ENCODE data around the gene BPI. TPM values are rescaled to one million over a fixed set of nuclear protein-coding genes. Genes with fewer than 3 reads are reported as not detected.
A peak's percentile ranks its signal among the peaks of the same experiment; 100 is the strongest.
"Not testable (repeated sequence)": the region's sequence is repeated elsewhere in the genome, so short reads cannot be mapped to it uniquely, and the experiment has no call there.

Gene BPI
- total RNA-seq, 2 donors from 2014 or later, result not detected

- Mint-ChIP-seq H3K27me3 (peaks cover 25% of the 10 kb centered on the region), H3K36me3 (ENCODE audit: low read depth) (no peaks in the 10 kb centered on the region), H3K9me3 (no peaks in the 10 kb centered on the region), H3K27ac (no peak overlapping the region), H3K4me1 (no peaks in the 10 kb centered on the region), H3K4me3 (no peak overlapping the region)
- no peak for ATAC-seq (replicated peaks)
Observed at GRCh38 chr20:38270869-38271605, 32.9 kb upstream of the BPI start.

GRCh38 chr20:38271608-38272120 is 32.3 kb upstream of the BPI start:
- Mint-ChIP-seq H3K27me3 (peaks cover 25% of the 10 kb centered on the region), H3K4me3 (no peak overlapping the region), H3K36me3 (ENCODE audit: low read depth) (no peaks in the 10 kb centered on the region), H3K4me1 (no peaks in the 10 kb centered on the region), H3K27ac (no peak overlapping the region), H3K9me3 (no peaks in the 10 kb centered on the region)
- ATAC-seq (replicated peaks), result no peak

GRCh38 chr20:38272398-38272797 is 31.6 kb upstream of the BPI start:
- H3K9me3 Mint-ChIP-seq, result no peaks in the 10 kb centered on the region
- peaks cover 23% of the 10 kb centered on the region for H3K27me3 Mint-ChIP-seq
- no peak overlapping the region for H3K27ac Mint-ChIP-seq
- ATAC-seq (replicated peaks), result no peak
- no peaks in the 10 kb centered on the region for H3K36me3 Mint-ChIP-seq (ENCODE audit: low read depth)
- H3K4me1 Mint-ChIP-seq, result no peaks in the 10 kb centered on the region
- no peak overlapping the region for H3K4me3 Mint-ChIP-seq

GRCh38 chr20:38272961-38273360 is 31.0 kb upstream of the BPI start:
- Mint-ChIP-seq H3K27ac (no peak overlapping the region), H3K27me3 (peaks cover 21% of the 10 kb centered on the region), H3K9me3 (no peaks in the 10 kb centered on the region), H3K4me1 (no peaks in the 10 kb centered on the region), H3K36me3 (ENCODE audit: low read depth) (no peaks in the 10 kb centered on the region), H3K4me3 (no peak overlapping the region)
- no peak for ATAC-seq (replicated peaks)

GRCh38 chr20:38275815-38276550 is 28.0 kb upstream of the BPI start:
- H3K27me3 Mint-ChIP-seq, result peaks cover 11% of the 10 kb centered on the region
- no peak overlapping the region for H3K27ac Mint-ChIP-seq
- no peak overlapping the region for H3K4me3 Mint-ChIP-seq
- no peaks in the 10 kb centered on the region for H3K9me3 Mint-ChIP-seq
- peak; percentile 38 for ATAC-seq (replicated peaks)
- no peaks in the 10 kb centered on the region for H3K36me3 Mint-ChIP-seq (ENCODE audit: low read depth)
- no peaks in the 10 kb centered on the region for H3K4me1 Mint-ChIP-seq

GRCh38 chr20:38277285-38277684 is 26.7 kb upstream of the BPI start:
- Mint-ChIP-seq H3K9me3 (no peaks in the 10 kb centered on the region), H3K4me1 (no peaks in the 10 kb centered on the region), H3K27me3 (peaks cover 7% of the 10 kb centered on the region), H3K4me3 (no peak overlapping the region), H3K36me3 (ENCODE audit: low read depth) (no peaks in the 10 kb centered on the region), H3K27ac (no peak overlapping the region)
- no peak for ATAC-seq (replicated peaks)

GRCh38 chr20:38277691-38278090 is 26.3 kb upstream of the BPI start:
- H3K4me3 Mint-ChIP-seq, result no peak overlapping the region
- H3K9me3 Mint-ChIP-seq, result no peaks in the 10 kb centered on the region
- no peak overlapping the region for H3K27ac Mint-ChIP-seq
- peaks cover 5% of the 10 kb centered on the region for H3K27me3 Mint-ChIP-seq
- no peaks in the 10 kb centered on the region for H3K36me3 Mint-ChIP-seq (ENCODE audit: low read depth)
- no peak for ATAC-seq (replicated peaks)
- H3K4me1 Mint-ChIP-seq, result no peaks in the 10 kb centered on the region

- Mint-ChIP-seq H3K4me3 (no peak overlapping the region), H3K9me3 (no peaks in the 10 kb centered on the region), H3K4me1 (no peaks in the 10 kb centered on the region), H3K27me3 (peaks cover 3% of the 10 kb centered on the region), H3K27ac (no peak overlapping the region), H3K36me3 (ENCODE audit: low read depth) (no peaks in the 10 kb centered on the region)
- no peak for ATAC-seq (replicated peaks)
Observed at GRCh38 chr20:38278131-38278530, 25.8 kb upstream of the BPI start.

- Mint-ChIP-seq H3K4me1 (no peaks in the 10 kb centered on the region), H3K4me3 (no peak overlapping the region), H3K27ac (no peak overlapping the region), H3K27me3 (peaks cover 3% of the 10 kb centered on the region), H3K9me3 (no peaks in the 10 kb centered on the region), H3K36me3 (ENCODE audit: low read depth) (no peaks in the 10 kb centered on the region)
- ATAC-seq (replicated peaks), result no peak
Observed at GRCh38 chr20:38278763-38279162, 25.2 kb upstream of the BPI start.

GRCh38 chr20:38281176-38281915 is 22.6 kb upstream of the BPI start:
- ATAC-seq (replicated peaks); H3K27ac Mint-ChIP-seq: not testable (repeated sequence)

GRCh38 chr20:38283236-38283635 is 20.7 kb upstream of the BPI start:
- Mint-ChIP-seq H3K27ac (no peak overlapping the region), H3K36me3 (ENCODE audit: low read depth) (no peaks in the 10 kb centered on the region), H3K4me1 (no peaks in the 10 kb centered on the region), H3K27me3 (peaks cover 19% of the 10 kb centered on the region), H3K4me3 (no peak overlapping the region), H3K9me3 (no peaks in the 10 kb centered on the region)
- ATAC-seq (replicated peaks), result no peak

More at GRCh38 chr20:38281176-38281915, 22.6 kb upstream of the BPI start:
- not testable (repeated sequence) for H3K4me1 Mint-ChIP-seq; H3K36me3 Mint-ChIP-seq (ENCODE audit: low read depth); H3K27me3 Mint-ChIP-seq; H3K4me3 Mint-ChIP-seq; H3K9me3 Mint-ChIP-seq

GRCh38 chr20:38284066-38284650 is 19.8 kb upstream of the BPI start:
- not testable (repeated sequence) for H3K4me1 Mint-ChIP-seq; H3K27ac Mint-ChIP-seq; H3K9me3 Mint-ChIP-seq; H3K4me3 Mint-ChIP-seq; H3K36me3 Mint-ChIP-seq (ENCODE audit: low read depth); ATAC-seq (replicated peaks)
- H3K27me3 Mint-ChIP-seq, result peaks cover 20% of the 10 kb centered on the region

GRCh38 chr20:38284893-38285444 is 19.0 kb upstream of the BPI start:
- Mint-ChIP-seq H3K4me3 (no peak overlapping the region), H3K36me3 (ENCODE audit: low read depth) (no peaks in the 10 kb centered on the region), H3K9me3 (no peaks in the 10 kb centered on the region), H3K4me1 (no peaks in the 10 kb centered on the region), H3K27ac (no peak overlapping the region), H3K27me3 (peaks cover 20% of the 10 kb centered on the region)
- no peak for ATAC-seq (replicated peaks)
